Right ventricle myocardium superior (tissue), 1 donor: ENCODE measurements around the gene ACBD3. TPM values are rescaled to one million over a fixed set of nuclear protein-coding genes. Genes with fewer than 3 reads are reported as not detected.

Experiments
- ATAC-seq: fragments of 200-7000 bp; cut with Tn5 transposase; one replicate; pipeline ENCODE4 v1.9.1; 2020; ENCODE audit warnings: mild to moderate bottlenecking; ENCODE audit not compliant: poor library complexity
- DNase-seq: peaks from one replicate; pipeline ENCODE4 v3.0.0-alpha.2; 2020
- intact Hi-C: fragments of 100-400 bp; cut with DNase I; formaldehyde crosslinking; loops from one replicate; pipeline ENCODE4 v1.11.2; 2022
- long read RNA-seq: library from polyadenylated mRNA; unstranded; transcript quantifications from one replicate; pipeline ENCODE4 v2.0.0, GENCODE V29; 2021
- total RNA-seq: library from RNA; stranded (reverse); fragmentation: NEBNext Ultra II Directional; extraction: Animal tissue kit (Norgen Biotek cat#: 25700); gene quantifications from one replicate; pipeline ENCODE4 v1.2.1, GENCODE V29; 2021
- donor health status: DM: no; HTN: yes; CAD: no; lungs with severe emphysema.

ACBD3 gene
- total RNA-seq, result 23.8 TPM
- long read RNA-seq, transcript ACBD3-201 (8 exons, 3,573 nt), result major isoform, 60 of 74 reads
- long read RNA-seq, partial matches to known transcripts, result 3 of 74 reads
- long read RNA-seq, other reads (novel, unspliced or antisense), result 11 of 74 reads

DNA sequence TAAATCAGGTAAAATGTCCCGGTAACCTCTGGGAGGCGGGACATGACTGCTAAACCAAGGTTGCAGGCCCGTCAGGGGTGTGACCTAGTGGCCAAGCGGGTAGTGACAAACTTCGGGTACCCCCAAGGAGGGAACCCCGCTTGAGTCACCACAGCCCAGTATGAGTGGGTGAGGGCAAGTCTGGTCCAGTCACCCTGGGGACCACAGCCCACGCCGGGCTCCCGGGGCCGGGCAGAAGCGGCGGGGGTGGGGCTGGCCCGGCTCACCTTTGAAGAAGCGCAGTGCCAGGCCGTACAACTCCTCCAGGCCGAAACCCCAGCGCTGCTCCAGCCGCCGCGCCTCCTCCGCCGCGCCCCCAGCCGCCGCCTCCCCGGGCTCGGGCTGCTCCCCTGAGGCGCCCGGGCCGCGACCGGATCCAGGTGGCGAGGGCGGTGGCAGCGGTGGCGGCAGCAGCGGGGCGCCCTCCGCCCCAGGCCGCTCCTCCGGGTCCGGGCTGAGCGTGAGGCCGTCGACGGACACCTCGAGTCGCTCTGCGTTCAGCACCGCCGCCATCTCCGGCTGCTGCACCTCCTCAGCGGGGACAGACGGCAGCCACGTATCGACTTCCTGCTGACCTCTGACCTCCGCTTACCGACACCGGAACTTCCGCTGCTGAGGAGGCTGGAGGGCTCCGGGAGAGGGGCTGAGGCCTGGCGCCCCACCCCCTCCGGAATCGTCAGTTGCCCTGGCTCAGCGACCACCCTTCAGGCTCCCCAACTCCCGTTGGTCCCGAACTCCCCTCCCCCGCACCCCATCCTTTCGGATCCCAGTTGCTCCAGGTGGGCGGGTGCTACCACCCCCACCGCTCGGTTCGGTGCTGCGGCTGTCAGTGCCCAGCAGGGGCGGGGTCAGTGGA is at the start of gene ACBD3:
TSS of gene ACBD3 (minus strand) at position 618 of the 895 bp plus-strand sequence. CDS start at position 552, 66 bp downstream.
- peak; percentile 92 for DNase-seq
- intact Hi-C loops, result no loop called here
- peak; percentile 98 for ATAC-seq

GRCh38 chr1:226233806-226234205 is 47.3 kb upstream of the ACBD3 start:
- intact Hi-C loops, result no loop called here
- DNase-seq (no peak), ATAC-seq (no peak)

DNA sequence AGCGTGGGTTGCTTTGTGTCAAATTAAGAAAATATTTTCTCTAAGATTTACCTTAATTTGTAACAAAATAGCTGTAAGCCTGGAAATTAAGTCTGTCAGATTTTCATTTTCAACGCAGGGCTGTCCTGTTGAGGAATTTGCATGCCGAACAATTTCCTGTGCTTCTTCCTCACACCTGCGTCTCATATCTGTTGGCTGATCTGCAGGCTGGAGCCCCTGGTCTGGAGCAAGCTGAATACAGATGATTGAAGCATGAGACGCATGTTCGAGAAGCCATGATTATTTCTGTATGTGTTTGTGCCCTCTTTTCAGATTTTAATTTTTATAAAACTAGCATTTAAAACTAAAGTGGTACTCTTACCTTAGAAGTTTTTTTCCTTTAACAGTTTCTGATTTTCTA is 46.8 kb upstream of the ACBD3 start:
- intact Hi-C loops, result no loop called here
- ATAC-seq (no peak), DNase-seq (no peak)

GRCh38 chr1:226226601-226227000 is 40.1 kb upstream of the ACBD3 start:
- no peak for ATAC-seq
- DNase-seq, result no peak
- intact Hi-C loops, result no loop called here

GRCh38 chr1:226223786-226224244 is 37.3 kb upstream of the ACBD3 start:
- no peak for DNase-seq
- peak; percentile 51 for ATAC-seq
- intact Hi-C loops, result no loop called here

- DNase-seq, result no peak
- intact Hi-C loops, result no loop called here
- peak; percentile 29 for ATAC-seq
Observed at GRCh38 chr1:226223157-226223785, 36.7 kb upstream of the ACBD3 start, which contains the start of gene MIXL1. Gene MIXL1 (plus strand): TSS chr1:226223664. CDS start chr1:226223682, 18 bp downstream.

GRCh38 chr1:226222686-226223085 is 36.1 kb upstream of the ACBD3 start:
- ATAC-seq (no peak), DNase-seq (no peak)
- intact Hi-C loops, result no loop called here

DNA sequence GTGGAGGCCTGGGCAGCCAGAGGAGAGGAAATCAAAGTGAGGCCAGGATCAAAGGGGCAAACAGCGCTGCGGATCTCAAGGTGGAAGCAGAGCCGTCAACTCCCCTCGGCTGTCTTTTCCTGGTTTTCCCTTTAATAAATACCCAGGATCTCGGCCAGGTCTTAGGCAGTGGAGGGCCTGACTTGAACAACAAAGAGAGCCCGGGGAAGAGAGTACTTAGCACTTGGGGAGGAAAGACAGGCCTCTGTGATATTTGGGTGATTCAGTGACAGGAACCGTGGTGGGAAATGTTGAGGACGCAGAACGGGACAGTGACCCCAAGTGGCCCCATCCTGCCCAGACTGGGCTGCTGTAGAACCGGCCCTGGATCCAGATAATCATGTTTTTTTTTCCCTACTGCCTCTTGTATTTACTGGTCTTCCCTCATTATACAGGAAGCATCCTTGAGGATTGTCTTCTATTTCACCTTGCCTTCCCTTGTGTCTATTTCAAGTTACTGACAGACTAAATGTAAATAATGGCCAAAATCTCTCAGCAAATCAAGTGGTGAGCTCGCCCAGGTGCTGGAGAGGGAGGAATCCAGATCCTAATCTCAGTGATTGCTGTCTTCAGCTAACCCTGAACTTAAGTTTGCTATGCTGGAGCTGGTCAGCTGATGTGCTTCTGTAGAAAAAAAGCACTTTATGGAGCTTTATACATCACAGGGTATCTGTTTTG is 34.1 kb upstream of the ACBD3 start:
- intact Hi-C loops, result no loop called here
- ATAC-seq (no peak), DNase-seq (no peak)

- DNase-seq, result no peak
- intact Hi-C loops, result no loop called here
- ATAC-seq, result no peak
Observed at GRCh38 chr1:226217273-226217672, 30.7 kb upstream of the ACBD3 start.

GRCh38 chr1:226216056-226216455 is 29.5 kb upstream of the ACBD3 start:
- intact Hi-C loops, result no loop called here

DNA sequence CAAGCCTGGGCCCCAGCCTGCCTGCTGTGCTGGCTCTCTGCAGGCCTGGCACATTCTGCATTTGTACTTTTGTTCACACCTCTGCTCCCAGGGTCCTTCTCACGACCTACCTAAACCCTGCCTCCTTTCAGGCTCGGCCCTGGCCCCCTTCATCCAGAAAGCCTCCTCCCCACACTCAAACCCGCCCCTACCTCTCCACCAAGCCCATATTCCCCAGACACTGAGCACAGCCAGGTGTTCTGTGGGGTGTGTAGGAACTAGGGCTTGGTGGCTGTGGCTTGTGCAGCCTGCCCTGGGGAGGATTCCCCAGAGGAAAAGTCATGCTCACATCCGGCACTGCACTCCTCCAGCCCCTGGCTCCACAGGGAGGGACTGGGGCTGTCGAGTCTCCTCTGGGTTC is 28.7 kb upstream of the ACBD3 start:
- DNase-seq (no peak), ATAC-seq (no peak)
- intact Hi-C loops, result no loop called here

More at GRCh38 chr1:226216056-226216455, 29.5 kb upstream of the ACBD3 start:
- no peak for DNase-seq
- no peak for ATAC-seq

DNA sequence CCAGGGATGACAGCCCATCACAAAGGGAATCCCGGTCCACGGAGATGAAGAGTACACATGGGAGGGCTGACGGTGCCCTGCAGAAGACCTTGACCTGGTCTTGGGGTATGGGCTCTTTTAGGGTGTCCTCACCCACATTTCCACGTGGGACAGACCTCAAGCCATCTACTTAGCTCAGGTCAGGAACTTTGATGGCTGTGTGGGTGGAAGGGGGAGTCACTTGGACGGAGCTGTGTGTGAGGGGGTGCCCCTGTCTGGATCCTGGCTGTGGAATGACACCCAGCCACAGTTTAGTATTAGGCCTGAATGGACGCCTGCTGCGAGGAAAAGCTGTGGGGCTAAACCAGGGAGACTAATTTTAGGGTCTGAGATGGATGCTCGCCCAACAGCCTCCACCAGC is 26.0 kb upstream of the ACBD3 start:
- no peak for DNase-seq
- ATAC-seq, result no peak
- intact Hi-C loops, result no loop called here

GRCh38 chr1:226211181-226211821 is 24.8 kb upstream of the ACBD3 start:
- intact Hi-C loops, result no loop called here
- no peak for DNase-seq
- no peak for ATAC-seq

DNA sequence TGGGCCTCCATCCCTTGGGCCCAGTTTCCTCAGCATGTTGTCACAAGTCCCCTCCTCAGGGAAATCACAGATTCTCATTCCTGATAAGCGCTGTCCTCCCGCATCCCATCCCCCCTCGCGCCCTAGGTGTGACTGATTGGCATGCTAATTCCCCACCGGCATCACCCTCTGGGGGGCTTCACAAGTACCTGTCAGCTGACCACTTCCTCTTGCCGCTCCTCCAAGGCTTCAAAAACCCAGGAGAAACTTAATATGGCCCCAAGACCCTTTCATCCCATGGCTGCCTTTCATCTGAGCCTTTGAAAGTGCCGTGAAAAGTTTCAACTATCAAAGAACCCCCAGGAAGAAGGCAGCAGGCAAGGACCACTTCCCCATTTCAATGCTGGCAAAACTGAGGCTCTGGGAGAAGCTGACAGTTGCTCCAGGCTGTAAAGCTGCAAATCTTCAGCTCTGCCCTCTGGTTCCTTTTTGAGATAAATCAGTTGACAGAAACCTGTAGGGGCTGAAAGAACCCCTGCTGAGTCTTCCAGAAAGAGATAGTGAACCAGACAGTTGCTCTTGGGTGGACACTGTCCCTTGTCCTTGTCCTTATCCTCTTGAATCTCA is 24.1 kb upstream of the ACBD3 start:
- intact Hi-C loops, result no loop called here
- no peak for DNase-seq
- ATAC-seq, result no peak

GRCh38 chr1:226209307-226210059 is 22.9 kb upstream of the ACBD3 start:
- no peak for ATAC-seq

GRCh38 chr1:226207048-226207447 is 20.5 kb upstream of the ACBD3 start:
- intact Hi-C loops, result no loop called here
- DNase-seq, result no peak
- ATAC-seq, result no peak

More at GRCh38 chr1:226209307-226210059, 22.9 kb upstream of the ACBD3 start:
- DNase-seq, result no peak
- intact Hi-C loops, result no loop called here

- ATAC-seq, result no peak
- DNase-seq, result no peak
- intact Hi-C loops, result no loop called here
Observed at GRCh38 chr1:226204198-226204597, 17.7 kb upstream of the ACBD3 start.
